B cell (primary cell): ENCODE results near the gene CALCOCO1. TPM values are rescaled to one million over a fixed set of nuclear protein-coding genes. Genes with fewer than 3 reads are reported as not detected.
A peak's percentile ranks its signal among the peaks of the same experiment; 100 is the strongest.

Experiments used
- ATAC-seq: fragments of 200-7000 bp; cut with Tn5 transposase; one replicate; pipeline ENCODE4 v1.10.0; 2021; ENCODE audit warnings: low read depth, mild to moderate bottlenecking, moderate number of reproducible peaks, moderate library complexity
- CTCF ChIA-PET: fragments of 350-600 bp; sonication (Branson Sonifier 250); formaldehyde crosslinking; loops from one replicate; lab custom pipeline; 2021; ENCODE audit warnings: antibody characterized with exemption, inconsistent platforms; lab: Charles Lee
- POLR2A ChIA-PET: fragments of 350-600 bp; sonication (Branson Sonifier 250); formaldehyde crosslinking; loops from one replicate; lab custom pipeline; 2021; ENCODE audit warnings: antibody characterized with exemption; lab: Charles Lee
- DNase-seq: peaks from one replicate; pipeline ENCODE4 v3.0.0; 2013
- H2AFZ ChIP-seq: 2 replicates; pipeline ENCODE4 v1.6.1; 2012; ENCODE audit warnings: mild to moderate bottlenecking, low read depth, low read length; ENCODE audit not compliant: insufficient read depth, poor library complexity, severe bottlenecking
- H3K27ac ChIP-seq, 2 donors: 1 replicate in 1 of 2; 2 replicates in 1 of 2; pipeline ENCODE4 v1.5.1; 2012 to 2013; ENCODE audit warnings: low read length in 2 of 2, mild to moderate bottlenecking in 2 of 2, moderate library complexity in 1 of 2
- H3K27me3 ChIP-seq, 4 experiments: fragments of 200-600 bp in 1 of 4; sonication (generic) in 1 of 4; replicated peaks in 1 of 4; 1 replicate in 2 of 4; 2 replicates in 2 of 4; pipeline versions ENCODE4 v1.6.1 to v1.7.0; 2013 to 2016; ENCODE audit warnings: low read length in 3 of 4, mild to moderate bottlenecking in 2 of 4, mixed read lengths in 1 of 4, moderate library complexity in 1 of 4; ENCODE audit not compliant: insufficient read depth in 4 of 4, control insufficient read depth in 3 of 4; ENCODE audit errors: control extremely low read depth in 1 of 4
- H3K36me3 ChIP-seq, 2 experiments: replicated peaks in 1 of 2; 1 replicate in 1 of 2; 2 replicates in 1 of 2; pipeline versions ENCODE4 v1.6.1 to v1.7.1; 2013; ENCODE audit warnings: low read length in 1 of 2; ENCODE audit not compliant: insufficient read depth in 2 of 2, control insufficient read depth in 1 of 2; ENCODE audit errors: control extremely low read depth in 1 of 2, extremely low read depth in 1 of 2
- H3K4me1 ChIP-seq, 2 donors: fragments of 200-600 bp in 1 of 2; sonication (generic) in 1 of 2; 1 replicate in 1 of 2; 2 replicates in 1 of 2; pipeline versions ENCODE4 v1.5.1 to v1.6.1; 2013 to 2017; ENCODE audit warnings: low read length in 2 of 2; ENCODE audit not compliant: control insufficient read depth in 2 of 2, insufficient read depth in 2 of 2
- H3K4me2 ChIP-seq: replicated peaks from 2 replicates; pipeline ENCODE3; 2012; ENCODE audit warnings: mild to moderate bottlenecking, low read depth, low read length; ENCODE audit not compliant: poor library complexity, severe bottlenecking
- H3K4me3 ChIP-seq, 5 experiments: fragments of 200-600 bp in 1 of 5; sonication (generic) in 1 of 5; 1 replicate in 3 of 5; 2 replicates in 2 of 5; pipeline versions ENCODE4 v1.5.1 to v1.7.0; 2011 to 2016; ENCODE audit warnings: low read length in 4 of 5, mild to moderate bottlenecking in 4 of 5, low read depth in 2 of 5, control low read depth in 1 of 5, moderate library complexity in 1 of 5; ENCODE audit not compliant: insufficient read depth in 1 of 5; ENCODE audit errors: control extremely low read depth in 1 of 5, extremely low read depth in 1 of 5
- H3K79me2 ChIP-seq: fragments of 200-600 bp; sonication (generic); one replicate; pipeline ENCODE4 v1.6.0; 2016; ENCODE audit warnings: low read length; ENCODE audit not compliant: control insufficient read depth, insufficient read depth
- H3K9ac ChIP-seq: fragments of 200-600 bp; sonication (generic); 2 replicates; pipeline ENCODE4 v1.6.1; 2017; ENCODE audit warnings: mild to moderate bottlenecking, low read length, moderate library complexity
- H3K9me3 ChIP-seq, 3 donors: one replicate each; pipeline versions ENCODE4 v1.6.1 to v1.7.1; 2013; ENCODE audit warnings: low read length in 2 of 3; ENCODE audit not compliant: control insufficient read depth in 2 of 3, insufficient read depth in 1 of 3; ENCODE audit errors: control extremely low read depth in 1 of 3
- H4K20me1 ChIP-seq: 2 replicates; pipeline ENCODE4 v1.6.0; 2012; ENCODE audit warnings: mild to moderate bottlenecking, low read length; ENCODE audit not compliant: insufficient read depth, control insufficient read depth, poor library complexity, severe bottlenecking
- H3K27ac Mint-ChIP-seq: one replicate; pipeline ENCODE4 v1.8.0; 2021; ENCODE audit warnings: mixed read lengths
- H3K27me3 Mint-ChIP-seq: one replicate; pipeline ENCODE4 v1.8.0; 2021; ENCODE audit warnings: mixed read lengths
- H3K4me1 Mint-ChIP-seq: one replicate; pipeline ENCODE4 v1.8.0; 2021; ENCODE audit warnings: mixed read lengths
- H3K4me3 Mint-ChIP-seq: one replicate; pipeline ENCODE4 v1.8.0; 2021; ENCODE audit warnings: mixed read lengths
- H3K9me3 Mint-ChIP-seq: one replicate; pipeline ENCODE4 v1.8.0; 2022; ENCODE audit warnings: mixed read lengths; ENCODE audit not compliant: insufficient read depth
- EZH2 ChIP-seq: IDR thresholded peaks from 2 replicates; pipeline ENCODE4 v1.6.1; 2012; ENCODE audit warnings: borderline replicate concordance, low read depth, mild to moderate bottlenecking, moderate library complexity, low read length; ENCODE audit not compliant: insufficient read depth, poor library complexity, severe bottlenecking
- WGBS: methylation state at CpG from one replicate; pipeline ENCODE4 v1.1.5; 2013; ENCODE audit warnings: missing lambda C conversion rate; ENCODE audit not compliant: insufficient coverage; 5-methylcytosine and 5-hydroxymethylcytosine counted together
- intact Hi-C: fragments of 100-400 bp; cut with micrococcal nuclease; formaldehyde crosslinking; loops from one replicate; pipeline ENCODE4 v1.10.0; 2022
- polyA plus RNA-seq: library from polyadenylated mRNA; depleted of rRNA; stranded (reverse); fragments of >200 nt; gene quantifications from 2 replicates; pipeline ENCODE4 v1.2.3, GENCODE V29; 2012
- total RNA-seq, 2 donors: library from RNA; stranded (reverse); fragments of 120-200 nt in 1 of 2; gene quantifications; 1 replicate in 1 of 2; 2 replicates in 1 of 2; pipeline versions ENCODE4 v1.2.3 to v1.2.4, GENCODE V29; 2013 to 2022
- TF ChIP-seq, protein P1 (sequence below): fragments of 200-600 bp; IDR thresholded peaks from one replicate; pipeline ENCODE4 v1.8.0; 2022; ENCODE audit warnings: antibody characterized with exemption, mild to moderate bottlenecking

CALCOCO1 gene
- total and polyA plus RNA-seq, 2 donors (not counting 1 experiment from before 2014, with no cell fraction given): 169 to 179 TPM

- CTCF ChIA-PET: interaction anchor here (0.6 to 5.3 kb wide), 9 partner anchors 20 to 227 kb away, joined by 3 to 58 read pairs (median 3); no protein-coding TSS in a partner anchor
- Histone ChIP-seq H4K20me1 (no peaks in the 10 kb centered on the region), H3K27me3 (peaks cover 0 to 26% (median 16%) of the 10 kb centered on the region in 4 experiments), H3K9ac (no peak overlapping the region), H3K4me1 (peaks cover 16 to 21% of the 10 kb centered on the region in 2 donors), H3K4me2 (no peak overlapping the region), H3K4me3 (no peak overlapping the region), H3K9me3 (no peaks in the 10 kb centered on the region), H3K36me3 (peaks cover 0 to 5% of the 10 kb centered on the region in 2 experiments), H3K27ac (no peak overlapping the region), H3K79me2 (peaks cover 29% of the 10 kb centered on the region), H2AFZ (peak overlapping the region; percentile 93)
- intact Hi-C loops: loop anchor here (5.0 kb wide), 2 partner anchors 510 to 670 kb away; partner anchors contain the start of genes EIF4B and SMUG1
- ATAC-seq (no peak), DNase-seq (peak; percentile 16)
- no peaks in the 10 kb centered on the region for H3K9me3 Mint-ChIP-seq
- TF ChIP-seq EZH2: no peak
- TF ChIP-seq, protein P1, sequence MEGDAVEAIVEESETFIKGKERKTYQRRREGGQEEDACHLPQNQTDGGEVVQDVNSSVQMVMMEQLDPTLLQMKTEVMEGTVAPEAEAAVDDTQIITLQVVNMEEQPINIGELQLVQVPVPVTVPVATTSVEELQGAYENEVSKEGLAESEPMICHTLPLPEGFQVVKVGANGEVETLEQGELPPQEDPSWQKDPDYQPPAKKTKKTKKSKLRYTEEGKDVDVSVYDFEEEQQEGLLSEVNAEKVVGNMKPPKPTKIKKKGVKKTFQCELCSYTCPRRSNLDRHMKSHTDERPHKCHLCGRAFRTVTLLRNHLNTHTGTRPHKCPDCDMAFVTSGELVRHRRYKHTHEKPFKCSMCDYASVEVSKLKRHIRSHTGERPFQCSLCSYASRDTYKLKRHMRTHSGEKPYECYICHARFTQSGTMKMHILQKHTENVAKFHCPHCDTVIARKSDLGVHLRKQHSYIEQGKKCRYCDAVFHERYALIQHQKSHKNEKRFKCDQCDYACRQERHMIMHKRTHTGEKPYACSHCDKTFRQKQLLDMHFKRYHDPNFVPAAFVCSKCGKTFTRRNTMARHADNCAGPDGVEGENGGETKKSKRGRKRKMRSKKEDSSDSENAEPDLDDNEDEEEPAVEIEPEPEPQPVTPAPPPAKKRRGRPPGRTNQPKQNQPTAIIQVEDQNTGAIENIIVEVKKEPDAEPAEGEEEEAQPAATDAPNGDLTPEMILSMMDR: no peak
- H3K27ac Mint-ChIP-seq: peak overlapping the region; percentile 3
- POLR2A ChIA-PET: interaction anchor here (1.3 kb wide), 1 partner anchor 52 kb away, joined by 3 read pairs; the partner anchor contains the start of gene ATF7
- 80% methylated on average over 1 of the region's 5 CpGs for WGBS
- H3K4me3 Mint-ChIP-seq: peak overlapping the region; percentile 69
- peaks cover 18% of the 10 kb centered on the region for H3K27me3 Mint-ChIP-seq
- H3K4me1 Mint-ChIP-seq: peaks cover 24% of the 10 kb centered on the region
These were observed 49.5 kb downstream of the CALCOCO1 start for GRCh38 chr12:53677800-53678148.

GRCh38 chr12:53677016-53677799 is 50.0 kb downstream of the CALCOCO1 start:
- DNase-seq: peak; percentile 33
- peaks cover 33% of the 10 kb centered on the region for H3K79me2 ChIP-seq
- POLR2A ChIA-PET: interaction anchor here (1.3 kb wide), 1 partner anchor 51 kb away, joined by 3 read pairs; the partner anchor contains the start of gene ATF7
- 7% methylated on average over 39 of the region's 51 CpGs for WGBS
- CTCF ChIA-PET: interaction anchor here (0.6 to 5.3 kb wide), 15 partner anchors 12 to 226 kb away, joined by 3 to 58 read pairs (median 3); partner anchors contain the start of gene ATF7
- H3K27me3 ChIP-seq: peaks cover 0 to 26% (median 16%) of the 10 kb centered on the region in 4 experiments
- no peaks in the 10 kb centered on the region for H3K9me3 ChIP-seq
- no peak for ATAC-seq
- H2AFZ ChIP-seq: peak overlapping the region; percentile 93
- Mint-ChIP-seq H3K4me1 (peaks cover 26% of the 10 kb centered on the region), H3K27ac (peak overlapping the region; percentile 3), H3K27me3 (peaks cover 18% of the 10 kb centered on the region), H3K4me3 (peak overlapping the region; percentile 96), H3K9me3 (no peaks in the 10 kb centered on the region)
- H4K20me1 ChIP-seq: no peaks in the 10 kb centered on the region
- peak overlapping the region; percentile 90 for H3K4me2 ChIP-seq
- H3K4me3 ChIP-seq: peak overlapping the region in 4 of 5 experiments; percentile 85 to 96 (median 92)
- peaks cover 16 to 21% of the 10 kb centered on the region in 2 donors for H3K4me1 ChIP-seq
- H3K36me3 ChIP-seq: peaks cover 0 to 10% of the 10 kb centered on the region in 2 experiments
- no peak overlapping the region for H3K27ac ChIP-seq
- intact Hi-C loops: loop anchor here (5.0 kb wide), 2 partner anchors 510 to 670 kb away; partner anchors contain the start of genes EIF4B and SMUG1
- H3K9ac ChIP-seq: peak overlapping the region; percentile 75
- TF ChIP-seq, protein P1: no peak
- TF ChIP-seq EZH2: no peak
